HepG2 (cell line): ENCODE results near the gene PEX3. TPM values are rescaled to one million over a fixed set of nuclear protein-coding genes. Genes with fewer than 3 reads are reported as not detected.

Experiments used
- ATAC-seq: fragments of 200-7000 bp; cut with Tn5 transposase; 3 replicates; pipeline ENCODE4 v1.9.1; 2020; ENCODE audit warnings: mild to moderate bottlenecking, moderate library complexity
- BruUV-seq: library from RNA; stranded (reverse); fragments of 400-500 nt; replicated peaks from 2 replicates; lab custom pipeline; 2021; lab: Mats Ljungman, UMichigan
- CTCF ChIA-PET: fragments of 300-600 bp; formaldehyde crosslinking; extraction: SDS; loops from one replicate; lab custom pipeline; 2021; ENCODE audit warnings: low total read pairs, inconsistent platforms, low intra/inter-chr PET ratio; lab: Yijun Ruan, JAX
- POLR2A ChIA-PET: fragments of 350-600 bp; sonication (Branson Sonifier 250); formaldehyde crosslinking; loops from one replicate; lab custom pipeline; 2020; ENCODE audit warnings: antibody characterized with exemption, inconsistent platforms; lab: Yijun Ruan, JAX
- DNase-seq: peaks from one replicate; pipeline ENCODE4 v3.0.0-alpha.2; 2015; ENCODE audit warnings: low spot score
- FAIRE-seq: peaks from 3 replicates; lab custom pipeline; 2011; peaks lifted over from hg19 to GRCh38; lab: Jason Lieb, UNC
- H2AFZ ChIP-seq: one replicate; pipeline ENCODE4 v1.6.1; 2011; ENCODE audit warnings: low read length, inconsistent platforms
- H3K27ac ChIP-seq: fragments of 300-600 bp; 3 replicates; pipeline ENCODE4 v1.8.0; 2011; ENCODE audit warnings: mixed run types, mild to moderate bottlenecking, mixed read lengths, low read length, inconsistent platforms; ENCODE audit not compliant: insufficient read depth; ENCODE audit errors: extremely low read length
- H3K27me3 ChIP-seq, 2 experiments: fragments of 200-600 bp in 1 of 2; 2 replicates in 1 of 2; 3 replicates in 1 of 2; pipeline versions ENCODE4 v1.6.0 to v1.8.0; 2011; ENCODE audit warnings: low read length in 2 of 2, mild to moderate bottlenecking in 2 of 2, moderate library complexity in 2 of 2, inconsistent platforms in 1 of 2; ENCODE audit not compliant: insufficient read depth in 2 of 2, control insufficient read depth in 1 of 2
- H3K36me3 ChIP-seq, 2 experiments: fragments of 200-600 bp in 1 of 2; replicated peaks in 1 of 2; 2 replicates in 1 of 2; 3 replicates in 1 of 2; pipeline versions ENCODE4 v1.5.1 to v1.8.0; 2011; ENCODE audit warnings: low read length in 2 of 2, inconsistent platforms in 1 of 2; ENCODE audit not compliant: insufficient read depth in 2 of 2, control insufficient read depth in 1 of 2
- H3K4me1 ChIP-seq: 2 replicates; pipeline ENCODE4 v1.5.1; 2012; ENCODE audit warnings: low read length, inconsistent platforms; ENCODE audit not compliant: insufficient read depth
- H3K4me2 ChIP-seq: 2 replicates; pipeline ENCODE4 v1.6.0; 2011; ENCODE audit warnings: low read depth, low read length, inconsistent platforms
- H3K4me3 ChIP-seq, 3 experiments: fragments of 200-600 bp in 1 of 3; sonication (generic), shearing (Covaris generic) in 1 of 3; replicated peaks in 1 of 3; 2 replicates each; pipeline ENCODE4 v1.5.1; 2011 to 2016; ENCODE audit warnings: low read length in 3 of 3, inconsistent platforms in 2 of 3, low read depth in 2 of 3, mild to moderate bottlenecking in 2 of 3, control low read depth in 1 of 3, mixed read lengths in 1 of 3; ENCODE audit not compliant: insufficient read depth in 1 of 3
- H3K79me2 ChIP-seq: one replicate; pipeline ENCODE4 v1.6.1; 2011; ENCODE audit warnings: low read length, inconsistent platforms; ENCODE audit not compliant: insufficient read depth
- H3K9ac ChIP-seq: 2 replicates; pipeline ENCODE4 v1.6.0; 2011; ENCODE audit warnings: mild to moderate bottlenecking, low read depth, low read length, inconsistent platforms; ENCODE audit not compliant: insufficient read depth
- H3K9me3 ChIP-seq: 2 replicates; pipeline ENCODE4 v1.5.1; 2012; ENCODE audit warnings: mild to moderate bottlenecking, low read length
- H4K20me1 ChIP-seq: 2 replicates; pipeline ENCODE4 v1.6.0; 2011; ENCODE audit warnings: inconsistent platforms, mild to moderate bottlenecking, low read length, moderate library complexity; ENCODE audit not compliant: insufficient read depth
- DNMT1 ChIP-seq: sonication (generic); formaldehyde crosslinking; IDR thresholded peaks from 2 replicates; pipeline ENCODE4 v1.5.1; 2020; ENCODE audit warnings: mild to moderate bottlenecking, missing genetic modification reagents
- KDM6A ChIP-seq: IDR thresholded peaks from 2 replicates; pipeline ENCODE4 v1.6.1; 2016; ENCODE audit warnings: low read depth
- MAFF ChIP-seq: IDR thresholded peaks from 2 replicates; pipeline ENCODE4 v1.6.1; 2011; ENCODE audit warnings: low read depth, low read length, improper control_type of control experiment
- MAFK ChIP-seq, 2 experiments: IDR thresholded peaks in 1 of 2; conservative IDR thresholded peaks in 1 of 2; 2 replicates each; pipeline ENCODE4 v1.6.1; 2011; ENCODE audit warnings: improper control_type of control experiment in 2 of 2, low read length in 2 of 2
- NCOA1 ChIP-seq: sonication (generic); formaldehyde crosslinking; IDR thresholded peaks from 2 replicates; pipeline ENCODE4 v1.9.0; 2021; ENCODE audit warnings: missing genetic modification reagents
- PAX8 ChIP-seq: sonication (generic); formaldehyde crosslinking; IDR thresholded peaks from 2 replicates; pipeline ENCODE4 v1.8.0; 2022; ENCODE audit warnings: mild to moderate bottlenecking, missing genetic modification reagents, borderline replicate concordance
- PAXIP1 ChIP-seq: sonication (generic); formaldehyde crosslinking; conservative IDR thresholded peaks from 2 replicates; pipeline ENCODE4 v1.4.0; 2020; ENCODE audit warnings: mild to moderate bottlenecking, missing genetic modification reagents, moderate library complexity
- RAD21 ChIP-seq: fragments of 450-650 bp; formaldehyde crosslinking; IDR thresholded peaks from 2 replicates; pipeline ENCODE4 v1.5.0; 2020; ENCODE audit warnings: mild to moderate bottlenecking
- ZNF296 ChIP-seq: sonication (generic); formaldehyde crosslinking; conservative IDR thresholded peaks from 2 replicates; pipeline ENCODE4 v1.5.0; 2020; ENCODE audit warnings: mild to moderate bottlenecking, missing genetic modification reagents
- ZNF563 ChIP-seq: sonication (generic); formaldehyde crosslinking; IDR thresholded peaks from 2 replicates; pipeline ENCODE4 v1.8.0; 2022; ENCODE audit warnings: mild to moderate bottlenecking, moderate library complexity, missing genetic modification reagents
- WGBS: methylation state at CpG from one replicate; pipeline ENCODE4 v1.1.6; 2017; ENCODE audit warnings: low lambda C conversion rate; 5-methylcytosine and 5-hydroxymethylcytosine counted together
- in situ Hi-C: cut with HindIII; loops from 2 replicates; pipeline ENCODE4 v1.10.0; 2017; ENCODE audit warnings: low pct_unique_long_range_greater_than_20kb; ENCODE audit not compliant: extremely low pct_ligation_motif_present
- intact Hi-C: fragments of 100-400 bp; cut with micrococcal nuclease; formaldehyde crosslinking; loops from one replicate; pipeline ENCODE4 v1.10.0; 2022; ENCODE audit not compliant: unreplicated experiment
- polyA plus RNA-seq, 8 experiments: library from polyadenylated mRNA; depleted of rRNA in 3 of 8; stranded (reverse) in 7 of 8; unstranded in 1 of 8; fragments of >200 nt; fragmentation: Illumina TruSeq in 4 of 8; extraction: Trizol in 4 of 8; gene quantifications; 2 replicates each; pipeline versions ENCODE4 v1.2.1 to v1.2.3, GENCODE V29; 2011 to 2016; ENCODE audit warnings: low read depth in 4 of 8, missing spikeins in 1 of 8, mixed read lengths in 1 of 8; ENCODE audit not compliant: insufficient read depth in 1 of 8
- total RNA-seq, 5 experiments: library from RNA; depleted of rRNA; stranded (reverse); fragments of >200 nt; fragmentation: Illumina TruSeq; extraction: Trizol; gene quantifications; 2 replicates each; pipeline ENCODE4 v1.2.3, GENCODE V29; 2016; ENCODE audit warnings: low read depth in 1 of 5

Gene PEX3
- total and polyA plus RNA-seq, 2 of the 13 experiments (the other 11 are each of a cell fraction or from before 2014, with no cell fraction given) = 30.9 to 40.8 TPM

DNA sequence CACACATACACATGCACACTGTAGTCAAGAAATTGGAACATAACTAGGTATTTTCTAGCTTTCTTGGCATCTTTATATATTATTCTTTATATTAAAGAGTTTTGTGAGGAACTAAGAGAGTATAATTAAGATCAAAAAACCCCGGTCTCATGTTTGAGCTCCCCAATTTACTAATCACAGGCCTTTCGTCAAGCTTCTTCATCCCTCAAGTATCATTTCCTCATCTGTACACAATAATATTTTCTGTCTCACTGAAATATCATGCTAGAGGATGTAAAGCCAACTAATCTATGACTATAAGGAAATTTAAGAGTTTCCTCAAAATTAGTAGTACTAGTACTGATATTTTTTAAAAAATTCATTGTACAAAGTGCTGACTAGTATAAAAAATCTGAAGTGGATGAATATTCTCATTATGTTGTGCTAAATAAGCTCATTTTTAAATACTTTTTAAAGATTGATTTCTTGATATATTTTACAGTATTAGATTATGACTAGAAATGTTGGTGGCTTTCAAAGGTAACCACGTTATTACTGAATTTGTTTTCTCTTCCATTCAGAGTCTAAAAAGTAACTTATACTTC, 28.0 kb downstream of the PEX3 start:
- H3K9ac ChIP-seq = no peak overlapping the region
- TF ChIP-seq MAFF (peak; percentile 88), RAD21 (CRISPR knock-in tag) (no peak), MAFK (conservative IDR thresholded peaks at IDR 0.05 in 1 of 2, IDR thresholded peaks at IDR 0.05 in 1 of 2; ENCODE audit: low read length in 2 of 2) (peak; percentile 86 to 94)
- TF ChIP-seq, all 625 proteins: peak for 2
- intact Hi-C loops = no loop called here
- H3K27ac ChIP-seq = no peak overlapping the region
- ATAC-seq = no peak
- peaks cover 4 to 12% of the 10 kb centered on the region in 2 experiments; a peak in 4 of 5 replicates for H3K36me3 ChIP-seq
- in situ Hi-C loops = no loop called here
- DNase-seq = no peak
- no peaks in the 10 kb centered on the region for H3K27me3 ChIP-seq
- H2AFZ ChIP-seq = no peak overlapping the region
- no peaks in the 10 kb centered on the region for H3K9me3 ChIP-seq
- ChIA-PET CTCF (no interaction called here), POLR2A (no interaction called here)
- no peak for FAIRE-seq
- no peak overlapping the region for H3K4me2 ChIP-seq
- H4K20me1 ChIP-seq = no peaks in the 10 kb centered on the region
- H3K79me2 ChIP-seq = no peaks in the 10 kb centered on the region
- 95% methylated on average over 3 of the region's 3 CpGs for WGBS
- no peaks in the 10 kb centered on the region for H3K4me1 ChIP-seq
- BruUV-seq = no TSS peak
- no peak overlapping the region for H3K4me3 ChIP-seq

- TF ChIP-seq ZNF563 (CRISPR knock-in tag) (no peak), ZNF296 (CRISPR knock-in tag) (no peak), DNMT1 (CRISPR knock-in tag) (no peak), KDM6A (CRISPR knock-in tag) (no peak), NCOA1 (CRISPR knock-in tag) (no peak), PAXIP1 (no peak), PAX8 (no peak)
- no peak overlapping the region for H2AFZ ChIP-seq
- ChIA-PET CTCF (no interaction called here), POLR2A (no interaction called here)
- in situ Hi-C loops (no loop called here), intact Hi-C loops (no loop called here)
- H3K4me3 ChIP-seq = no peak overlapping the region
- no peak overlapping the region for H3K27ac ChIP-seq
- H4K20me1 ChIP-seq = no peaks in the 10 kb centered on the region
- no peaks in the 10 kb centered on the region for H3K79me2 ChIP-seq
- BruUV-seq = no TSS peak
- H3K4me2 ChIP-seq = no peak overlapping the region
- FAIRE-seq (no peak), ATAC-seq (no peak), DNase-seq (no peak)
- no peaks in the 10 kb centered on the region for H3K9me3 ChIP-seq
- H3K4me1 ChIP-seq = no peaks in the 10 kb centered on the region
- H3K27me3 ChIP-seq = no peaks in the 10 kb centered on the region
- no peak overlapping the region for H3K9ac ChIP-seq
- WGBS = 95% methylated on average over 2 of the region's 2 CpGs
- peaks cover 0 to 1% of the 10 kb centered on the region in 2 experiments; a peak in 2 of 5 replicates for H3K36me3 ChIP-seq
Measured at GRCh38 chr6:143482593-143482992, 32.0 kb downstream of the PEX3 start.
